Adrenal gland (tissue), 12 donors: Measurements from ENCODE around the gene CFAP97D2. TPM values are rescaled to one million over a fixed set of nuclear protein-coding genes. Genes with fewer than 3 reads are reported as not detected.
"Not testable (repeated sequence)": the region's sequence is repeated elsewhere in the genome, so short reads cannot be mapped to it uniquely, and the experiment has no call there.

ENCODE experiments used
- DNase-seq, 7 donors: peaks; one replicate each; pipeline ENCODE4 v3.0.0-alpha.2; 2019 to 2020
- H3K27ac ChIP-seq, 5 donors: fragments of 200-600 bp; sonication (generic) in 4 of 5; 1 replicate in 3 of 5; 2 replicates in 2 of 5; pipeline versions ENCODE4 v1.5.1 to v1.8.0; 2016 to 2020; ENCODE audit warnings: mild to moderate bottlenecking in 1 of 5
- H3K27me3 ChIP-seq: fragments of 200-600 bp; 2 replicates; pipeline ENCODE4 v1.8.0; 2021
- H3K36me3 ChIP-seq, 2 donors: fragments of 200-600 bp; replicated peaks in 1 of 2; 1 replicate in 1 of 2; 2 replicates in 1 of 2; pipeline versions ENCODE4 v1.5.1 to v1.8.0; 2018 to 2022
- H3K4me1 ChIP-seq, 2 donors: fragments of 200-600 bp; replicated peaks in 1 of 2; 1 replicate in 1 of 2; 2 replicates in 1 of 2; pipeline versions ENCODE4 v1.5.1 to v1.8.0; 2018 to 2021
- H3K4me3 ChIP-seq, 4 donors: fragments of 200-600 bp; sonication (generic) in 3 of 4; one replicate each; pipeline ENCODE4 v1.5.1; 2016 to 2018
- H3K9me3 ChIP-seq, 3 donors: fragments of 200-600 bp; sonication (generic) in 1 of 3; replicated peaks in 1 of 3; 1 replicate in 2 of 3; 2 replicates in 1 of 3; pipeline versions ENCODE4 v1.5.1 to v1.8.0; 2016 to 2021
- CTCF ChIP-seq, 6 experiments: fragments of 450-650 bp in 4 of 6; fragments of 200-600 bp in 2 of 6; sonication (generic) in 1 of 6; IDR thresholded peaks; 1 replicate in 5 of 6; 2 replicates in 1 of 6; pipeline versions ENCODE4 v1.5.1 to v1.8.0; 2016 to 2021; ENCODE audit warnings: antibody characterized with exemption in 6 of 6, mild to moderate bottlenecking in 2 of 6, moderate library complexity in 1 of 6
- POLR2A ChIP-seq, 2 donors: fragments of 450-650 bp; IDR thresholded peaks; one replicate each; pipeline ENCODE4 v1.6.1; 2017; ENCODE audit warnings: antibody characterized with exemption in 2 of 2, mild to moderate bottlenecking in 2 of 2, moderate library complexity in 1 of 2
- whole genome bisulfite sequencing, 4 donors: extraction: QIAGEN DNeasy Blood & Tissue Kit in 2 of 4; methylation state at CpG; one replicate each; pipeline versions ENCODE4 v1.1.5 to v1.1.7; 2013 to 2017; 5-methylcytosine and 5-hydroxymethylcytosine counted together
- intact Hi-C, 2 donors: fragments of 100-400 bp; cut with DNase I; formaldehyde crosslinking; loops; one replicate each; pipeline versions ENCODE4 v1.14.1 to v1.15.0; 2022 to 2023
- polyA plus RNA-seq, 3 donors: library from polyadenylated mRNA; stranded (reverse); fragments of 200-250 nt in 2 of 3; fragments of 350-450 nt in 1 of 3; fragmentation: Illumina TruSeq in 1 of 3; extraction: RNeasy Lipid Tissue Mini Kit (QIAGEN cat#74804) in 1 of 3; gene quantifications; one replicate each; pipeline ENCODE4 v1.2.3, GENCODE V29; 2013 to 2014
- total RNA-seq, 9 donors: library from RNA; depleted of rRNA in 4 of 9; stranded (reverse); fragments of >200 nt in 4 of 9; fragments of 120-200 nt in 1 of 9; fragmentation: NEBNext Ultra II Directional in 1 of 9; extraction: Animal tissue kit (Norgen Biotek cat#: 25700) in 1 of 9; gene quantifications; one replicate each; pipeline versions ENCODE4 v1.1.0 to v1.2.4, GENCODE V29; 2013 to 2023
- donor health status: healthy with polysubstance abuse.
- donor health status: Bipolar disorder and iron deficiency.
- donor health status: DM: yes; HTN: yes; CAD: no.
- donor health status: DM: no; HTN: no; CAD: no.
- donor health status: DM: no; HTN: no; CAD: no.
- donor health status: DM: yes; HTN: yes; CAD: no.

CFAP97D2 gene
- total and polyA plus RNA-seq, 12 donors = not detected

- no peaks in the 10 kb centered on the region for H3K9me3 ChIP-seq
- intact Hi-C loops = no loop called here
- 79 to 88% (median 87%) methylated on average over 3 of the region's 3 CpGs for WGBS, 4 donors
- no peak overlapping the region for H3K4me3 ChIP-seq
- peaks cover 0 to 95% of the 10 kb centered on the region in 2 donors for H3K36me3 ChIP-seq
- H3K27me3 ChIP-seq = no peaks in the 10 kb centered on the region
- no peak overlapping the region for H3K27ac ChIP-seq
- TF ChIP-seq CTCF (IDR thresholded peaks at IDR 0.05) = no peak
- TF ChIP-seq POLR2A (IDR thresholded peaks at IDR 0.05) = no peak
- no peaks in the 10 kb centered on the region for H3K4me1 ChIP-seq
- no peak for DNase-seq
Measured at GRCh38 chr13:114261328-114261965, 82.4 kb downstream of the CFAP97D2 start.

- H3K27ac ChIP-seq = no peak overlapping the region
- DNase-seq = no peak
- TF ChIP-seq CTCF (IDR thresholded peaks at IDR 0.05) = no peak
- no peak for TF ChIP-seq POLR2A (IDR thresholded peaks at IDR 0.05)
- H3K4me1 ChIP-seq = no peaks in the 10 kb centered on the region
- peaks cover 0 to 93% of the 10 kb centered on the region in 2 donors for H3K36me3 ChIP-seq
- H3K9me3 ChIP-seq = no peaks in the 10 kb centered on the region
- 73 to 86% (median 83%) methylated on average over 5 of the region's 5 CpGs for WGBS, 4 donors
- intact Hi-C loops = no loop called here
- H3K27me3 ChIP-seq = no peaks in the 10 kb centered on the region
- no peak overlapping the region for H3K4me3 ChIP-seq
Measured at GRCh38 chr13:114263578-114263977, 84.5 kb downstream of the CFAP97D2 start.

- H3K4me3 ChIP-seq, H3K27ac ChIP-seq, H3K9me3 ChIP-seq, DNase-seq, H3K4me1 ChIP-seq, intact Hi-C loops, H3K27me3 ChIP-seq: not testable (repeated sequence)
- 95 to 98% (median 97%) methylated on average over 13 of the region's 13 CpGs for WGBS, 4 donors
- peaks cover 0 to 91% of the 10 kb centered on the region in 2 donors for H3K36me3 ChIP-seq
Measured at GRCh38 chr13:114264313-114264712, 85.3 kb downstream of the CFAP97D2 start.

- no peak overlapping the region for H3K4me3 ChIP-seq
- 87 to 92% (median 89%) methylated on average over 8 of the region's 8 CpGs for WGBS, 4 donors
- DNase-seq = no peak
- H3K36me3 ChIP-seq = peaks cover 0 to 87% of the 10 kb centered on the region in 2 donors
- H3K27ac ChIP-seq = no peak overlapping the region
- no peaks in the 10 kb centered on the region for H3K4me1 ChIP-seq
- intact Hi-C loops = no loop called here
- no peaks in the 10 kb centered on the region for H3K27me3 ChIP-seq
- no peaks in the 10 kb centered on the region for H3K9me3 ChIP-seq
- TF ChIP-seq CTCF (IDR thresholded peaks at IDR 0.05) = no peak
- TF ChIP-seq POLR2A (IDR thresholded peaks at IDR 0.05) = no peak
Measured at GRCh38 chr13:114264886-114265611, 86.0 kb downstream of the CFAP97D2 start.
